ENCODE measurements around the gene SPN.
"Not testable (repeated sequence)": the region's sequence is repeated elsewhere in the genome, so short reads cannot be mapped to it uniquely, and the experiment has no call there.

SPN gene

DNA sequence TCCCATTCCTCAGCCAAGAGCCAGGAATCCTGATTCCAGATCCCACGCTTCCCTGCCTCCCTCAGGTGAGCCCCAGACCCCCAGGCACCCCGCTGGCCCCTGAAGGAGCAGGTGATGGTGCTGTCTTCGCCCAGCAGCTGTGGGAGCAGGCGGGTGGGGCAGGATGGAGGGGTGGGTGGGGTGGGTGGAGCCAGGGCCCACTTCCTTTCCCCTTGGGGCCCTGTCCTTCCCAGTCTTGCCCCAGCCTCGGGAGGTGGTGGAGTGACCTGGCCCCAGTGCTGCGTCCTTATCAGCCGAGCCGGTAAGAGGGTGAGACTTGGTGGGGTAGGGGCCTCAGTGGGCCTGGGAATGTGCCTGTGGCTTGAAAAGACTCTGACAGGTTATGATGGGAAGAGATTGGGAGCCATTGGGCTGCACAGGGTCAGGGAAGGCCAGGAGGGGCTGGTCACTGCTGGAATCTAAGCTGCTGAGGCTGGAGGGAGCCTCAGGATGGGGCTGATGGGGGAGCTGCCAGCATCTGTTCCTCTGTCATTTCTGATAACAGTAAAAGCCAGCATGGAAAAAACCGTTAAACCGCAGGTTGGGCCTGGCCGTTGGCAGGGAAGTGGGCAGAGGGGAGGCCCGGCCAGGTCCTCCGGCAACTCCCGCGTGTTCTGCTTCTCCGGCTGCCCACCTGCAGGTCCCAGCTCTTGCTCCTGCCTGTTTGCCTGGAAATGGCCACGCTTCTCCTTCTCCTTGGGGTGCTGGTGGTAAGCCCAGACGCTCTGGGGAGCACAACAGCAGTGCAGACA is at the start of gene SPN:
TSS of gene SPN (plus strand) at position 232 of the 791 bp plus-strand sequence. CDS start at position 714, 482 bp downstream.
- DNase-seq (ENCODE audit: low read depth): peak; percentile 97

- peak; percentile 70 for DNase-seq (ENCODE audit: low read depth)
Measured at GRCh38 chr16:29613307-29614057, 49.6 kb upstream of the SPN start.

- DNase-seq (ENCODE audit: low read depth): not testable (repeated sequence)
Measured at GRCh38 chr16:29614691-29615314, 48.2 kb upstream of the SPN start.

DNA sequence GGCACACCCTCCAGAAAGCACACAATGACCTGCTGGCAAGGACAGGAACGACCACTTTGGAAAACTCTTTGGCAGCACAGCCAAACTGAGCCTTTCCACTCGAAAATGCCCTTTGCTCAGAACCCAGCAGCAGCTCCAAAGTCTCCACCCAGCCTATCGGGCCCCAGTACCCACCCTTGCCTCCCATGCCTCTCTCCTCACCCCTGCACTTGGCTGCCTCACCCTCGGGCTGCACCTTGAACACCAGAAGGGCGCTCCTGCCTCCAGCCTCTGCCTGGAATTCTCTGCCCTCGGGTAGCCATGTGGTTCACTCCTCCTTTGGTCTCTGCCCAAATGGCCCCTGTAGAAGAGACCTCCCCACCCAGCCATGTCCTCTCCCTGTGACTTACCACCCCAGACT is 46.9 kb upstream of the SPN start:
- not testable (repeated sequence) for DNase-seq (ENCODE audit: low read depth)

DNA sequence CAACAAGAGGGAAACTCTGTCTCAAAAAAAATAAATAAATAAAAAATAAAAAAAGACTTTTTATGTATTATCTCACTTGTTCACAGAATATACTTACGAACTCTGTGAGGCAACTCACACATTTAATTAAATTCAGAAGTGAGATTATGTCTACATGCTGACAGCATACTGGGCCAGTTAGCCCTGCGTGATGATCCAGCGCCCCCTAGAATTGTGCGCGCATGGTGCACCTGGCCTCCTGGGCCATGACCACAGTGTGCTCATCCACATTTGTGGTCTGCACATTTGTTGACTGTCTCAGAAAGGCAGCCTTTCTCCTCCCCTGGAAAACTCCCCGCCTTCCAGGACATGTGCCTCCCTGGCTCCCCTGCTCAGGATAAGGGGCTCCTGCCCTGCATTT is 42.5 kb upstream of the SPN start:
- DNase-seq (ENCODE audit: low read depth): not testable (repeated sequence)

DNA sequence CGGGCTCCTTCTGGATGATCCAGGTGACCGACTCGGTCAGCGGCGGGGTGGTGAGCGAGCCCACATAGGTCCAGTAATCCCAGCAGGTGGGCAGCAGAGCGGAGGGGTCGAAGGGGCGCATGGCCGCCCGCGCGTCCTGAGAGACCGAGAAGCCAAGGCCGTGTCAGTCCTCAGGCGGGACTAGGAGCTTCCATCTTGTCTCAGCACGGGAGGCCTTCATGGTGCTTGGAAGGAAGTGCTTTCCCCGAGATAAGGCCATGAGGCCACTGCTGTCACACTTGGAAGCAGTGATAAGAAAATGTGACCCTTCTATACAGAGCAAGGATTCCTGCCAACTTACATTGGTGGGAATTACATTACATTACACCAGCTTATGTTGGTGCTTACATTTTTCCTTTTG is 40.3 kb upstream of the SPN start:
- not testable (repeated sequence) for DNase-seq (ENCODE audit: low read depth)

- not testable (repeated sequence) for DNase-seq (ENCODE audit: low read depth)
Measured at GRCh38 chr16:29623253-29623652, 39.8 kb upstream of the SPN start.

- DNase-seq (ENCODE audit: low read depth): not testable (repeated sequence)
Measured at GRCh38 chr16:29625114-29625513, 37.9 kb upstream of the SPN start.

DNA sequence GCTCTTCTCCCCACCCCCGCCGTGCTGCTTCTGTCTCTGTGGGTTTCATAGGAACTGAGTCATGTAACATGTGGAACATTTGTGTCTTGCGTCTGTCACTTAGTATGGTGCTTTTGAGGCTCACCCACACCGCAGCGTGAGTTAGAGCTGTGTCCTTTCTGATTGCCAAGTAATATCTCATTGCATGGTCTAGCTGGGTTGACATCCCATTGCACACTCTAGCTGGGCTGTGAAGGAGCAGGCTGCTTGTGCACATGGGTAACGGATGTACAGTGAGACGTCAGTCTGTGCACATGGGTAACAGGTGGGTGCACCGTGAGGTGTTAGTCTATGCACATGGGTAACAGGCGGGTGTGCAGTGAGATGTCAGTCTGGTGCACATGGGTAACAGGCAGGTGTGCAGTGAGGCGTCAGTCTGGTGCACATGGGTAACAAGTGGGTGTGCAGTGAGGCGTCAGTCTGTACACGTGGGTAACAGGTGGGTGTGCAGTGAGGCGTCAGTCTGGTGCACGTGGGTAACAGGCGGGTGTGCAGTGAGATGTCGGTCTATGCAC is 36.2 kb upstream of the SPN start:
- DNase-seq (ENCODE audit: low read depth): not testable (repeated sequence)

DNA sequence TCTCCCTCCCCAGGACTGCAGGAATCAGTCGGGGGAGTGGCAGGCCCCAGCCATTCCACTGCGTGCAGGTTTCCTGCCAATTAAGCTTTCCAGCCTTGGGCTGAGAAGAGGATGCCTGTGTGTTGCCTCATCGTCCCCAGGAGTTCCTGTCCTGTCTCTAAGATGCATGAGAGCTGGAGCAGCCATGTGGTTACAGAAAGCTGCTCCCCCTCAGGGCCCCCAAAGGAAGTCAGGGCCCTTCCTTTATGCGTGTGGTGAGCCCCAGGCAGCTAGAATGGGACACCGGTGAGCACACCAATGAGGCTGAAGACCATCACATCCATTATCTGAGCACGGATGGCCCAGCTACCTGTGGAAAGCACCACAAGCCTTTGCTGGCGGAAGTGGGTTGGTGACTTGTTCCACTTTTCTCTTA is 35.4 kb upstream of the SPN start:
- DNase-seq (ENCODE audit: low read depth): not testable (repeated sequence)

DNA sequence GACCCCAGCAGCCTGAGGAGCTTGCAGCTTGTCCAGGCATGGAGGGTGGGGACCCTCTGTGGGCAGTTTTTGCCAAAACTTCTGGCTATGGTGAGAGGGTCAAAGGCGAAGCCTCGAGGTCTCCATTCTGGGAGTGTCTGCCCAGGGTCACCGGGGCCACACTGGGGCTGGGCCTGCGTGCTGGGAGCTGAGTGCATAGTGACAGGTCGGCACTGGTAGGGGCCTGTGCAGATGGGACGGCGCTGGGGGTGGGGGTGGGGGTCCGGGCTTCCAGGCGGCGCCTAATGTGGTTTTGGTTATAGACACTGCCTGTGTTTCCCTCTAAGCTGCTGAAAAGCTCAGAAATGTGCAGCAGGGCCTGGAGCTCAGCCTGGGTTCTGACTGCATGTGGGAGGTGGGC is 34.3 kb upstream of the SPN start:
- DNase-seq (ENCODE audit: low read depth): not testable (repeated sequence)

- DNase-seq (ENCODE audit: low read depth): not testable (repeated sequence)
Measured at GRCh38 chr16:29629318-29629717, 33.7 kb upstream of the SPN start.

- DNase-seq (ENCODE audit: low read depth): not testable (repeated sequence)
Measured at GRCh38 chr16:29631658-29632057, 31.4 kb upstream of the SPN start.

DNA sequence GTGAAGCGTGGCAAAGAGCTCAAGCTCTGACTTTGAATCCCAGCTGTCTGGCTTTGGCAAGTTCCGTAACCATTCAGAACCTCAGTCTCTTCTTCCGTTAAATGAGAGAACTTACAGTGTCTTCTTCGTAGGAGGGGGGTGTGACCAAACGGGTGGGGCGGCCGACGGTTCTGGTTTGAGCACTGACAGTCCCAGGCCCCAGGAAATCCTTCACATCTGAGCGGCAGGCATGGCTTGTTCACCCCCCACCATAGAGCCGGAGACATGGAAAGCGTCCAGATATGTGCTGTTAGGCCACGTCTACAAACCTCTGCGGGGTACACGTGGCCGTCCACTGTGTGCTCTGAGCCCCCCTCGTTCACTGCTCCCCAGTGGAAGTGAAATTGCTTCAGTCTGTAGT is 27.1 kb upstream of the SPN start:
- not testable (repeated sequence) for DNase-seq (ENCODE audit: low read depth)

- not testable (repeated sequence) for DNase-seq (ENCODE audit: low read depth)
Measured at GRCh38 chr16:29636368-29636767, 26.7 kb upstream of the SPN start.

DNA sequence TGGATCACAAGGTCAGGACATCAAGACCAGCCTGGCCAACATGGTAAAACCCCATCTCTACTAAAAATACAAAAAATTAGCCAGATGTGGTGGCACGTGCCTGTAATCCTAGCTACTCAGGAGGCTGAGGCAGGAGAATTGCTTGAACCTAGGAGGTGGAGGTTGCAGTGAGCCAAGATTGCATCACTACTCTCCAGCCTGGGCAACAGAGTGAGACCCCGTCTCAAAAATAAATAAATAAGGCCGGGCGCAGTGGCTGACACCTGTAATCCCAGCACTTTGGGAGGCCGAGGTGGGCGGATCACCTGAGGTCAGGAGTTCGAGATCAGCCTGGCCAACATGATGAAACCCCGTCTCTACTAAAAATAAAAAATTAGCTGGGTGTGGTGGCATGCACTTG is 24.3 kb upstream of the SPN start:
- not testable (repeated sequence) for DNase-seq (ENCODE audit: low read depth)

- no peak for DNase-seq (ENCODE audit: low read depth)
Measured at GRCh38 chr16:29641561-29641960, 21.5 kb upstream of the SPN start.

- DNase-seq (ENCODE audit: low read depth): no peak
Measured at GRCh38 chr16:29643596-29643995, 19.5 kb upstream of the SPN start.

GRCh38 chr16:29644338-29644857 is 18.6 kb upstream of the SPN start:
- no peak for DNase-seq (ENCODE audit: low read depth)

- no peak for DNase-seq (ENCODE audit: low read depth)
Measured at GRCh38 chr16:29644973-29645693, 17.9 kb upstream of the SPN start.

GRCh38 chr16:29645694-29646187 is 17.3 kb upstream of the SPN start:
- peak; percentile 91 for DNase-seq (ENCODE audit: low read depth)

Data from CMK (cell line).